Measurements from ENCODE around the gene RAPGEF5.

Gene RAPGEF5

DNA sequence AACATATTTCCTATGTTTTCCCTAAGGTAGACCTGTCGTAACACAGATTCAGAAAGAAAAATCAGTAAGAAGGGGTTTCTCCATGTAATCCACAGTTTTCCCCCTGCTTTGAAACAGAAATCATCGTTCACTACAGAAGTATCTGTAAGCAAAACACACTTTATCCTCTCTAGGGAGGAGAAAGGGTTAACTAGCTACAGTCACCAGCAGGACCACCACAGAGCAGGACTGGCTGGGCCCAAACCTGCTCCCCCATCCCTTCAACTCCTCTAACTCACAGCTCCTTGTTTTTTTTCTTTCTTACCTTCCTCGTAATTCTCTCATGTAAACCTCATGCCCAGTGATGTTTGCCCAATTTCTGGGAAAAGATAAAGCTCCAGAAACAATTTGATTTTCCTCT is 167.7 kb downstream of the RAPGEF5 start:
- no peak for DNase-seq (ENCODE audit: low read depth)

DNA sequence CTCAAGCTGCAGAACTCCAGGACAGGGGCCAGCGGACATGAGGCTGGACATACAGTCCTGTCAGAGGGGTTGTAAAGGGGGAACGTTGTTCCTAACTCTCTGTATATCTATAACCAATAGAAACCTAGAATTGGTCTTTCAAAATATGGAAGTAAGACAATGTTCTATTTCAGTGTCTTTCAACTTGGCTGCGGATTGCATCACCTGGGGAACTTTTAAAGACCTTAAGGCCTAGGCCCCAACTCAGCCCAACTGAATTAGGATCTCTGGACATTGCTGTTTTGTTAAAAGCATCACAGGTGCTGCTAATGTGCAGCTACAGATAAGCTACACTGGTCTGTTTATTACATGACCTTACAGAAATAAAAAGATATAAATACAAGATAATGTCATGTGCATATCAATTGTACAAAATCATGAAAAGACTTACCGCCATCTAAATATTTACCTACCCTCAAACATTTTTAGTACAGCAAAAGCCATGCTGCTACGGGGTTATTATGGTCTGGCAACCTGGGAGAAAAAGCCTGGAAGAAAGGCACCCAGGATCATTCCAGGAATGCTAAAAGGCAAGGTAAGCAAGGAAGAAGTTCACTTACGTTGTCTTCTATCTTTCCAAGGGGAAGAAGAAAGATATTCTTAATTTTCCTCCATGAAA is 169.1 kb downstream of the RAPGEF5 start:
- DNase-seq (ENCODE audit: low read depth) = no peak

DNA sequence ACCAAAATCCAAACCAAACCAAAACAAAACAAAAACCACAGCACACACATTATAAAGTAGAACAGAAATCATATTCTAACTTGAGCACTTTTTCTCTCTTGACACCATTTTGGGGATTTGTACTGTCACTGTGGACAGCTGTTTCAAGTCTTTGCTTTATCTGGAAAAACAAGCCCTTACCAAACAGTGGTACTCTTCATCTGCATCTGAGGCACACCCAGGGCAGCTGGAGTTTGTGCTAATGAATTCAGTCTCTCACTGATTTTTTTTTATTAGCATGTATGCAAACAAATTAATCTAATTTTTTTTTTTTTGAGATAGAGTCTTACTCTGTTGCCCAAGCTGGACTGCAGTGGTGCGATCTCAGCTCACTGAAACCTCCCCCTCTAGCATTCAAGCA is 171.4 kb downstream of the RAPGEF5 start:
- DNase-seq (ENCODE audit: low read depth) = no peak

DNA sequence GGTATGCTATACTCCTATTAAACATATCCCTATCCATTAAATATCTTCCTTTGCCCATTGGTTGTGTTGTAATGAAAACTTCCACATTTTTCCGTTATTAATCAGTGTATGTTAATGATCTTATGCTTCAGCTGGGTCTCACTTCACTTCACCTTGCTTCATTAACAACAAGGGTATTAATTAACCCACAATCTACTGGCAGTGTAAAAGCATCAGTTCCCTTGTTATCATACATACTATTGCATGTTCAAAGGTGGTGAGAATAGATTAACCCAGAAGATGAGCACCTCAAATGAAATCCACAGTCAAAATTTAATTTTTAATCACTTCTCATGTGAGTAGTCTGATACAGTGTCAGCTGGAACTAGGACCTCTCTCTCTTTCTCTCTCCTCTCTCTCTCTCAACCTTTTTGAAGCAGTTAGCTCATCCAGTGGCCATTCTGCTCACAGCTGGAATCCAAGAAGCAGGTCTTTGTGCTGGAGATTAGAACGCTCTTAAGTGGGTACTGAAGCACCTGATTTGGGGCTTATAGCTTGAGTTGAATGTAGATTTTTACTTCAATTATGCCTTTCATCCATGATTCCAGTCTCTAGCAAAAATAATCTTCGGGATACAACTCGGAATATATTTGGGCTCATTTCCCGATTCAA is 172.3 kb downstream of the RAPGEF5 start:
- DNase-seq (ENCODE audit: low read depth) = no peak

DNA sequence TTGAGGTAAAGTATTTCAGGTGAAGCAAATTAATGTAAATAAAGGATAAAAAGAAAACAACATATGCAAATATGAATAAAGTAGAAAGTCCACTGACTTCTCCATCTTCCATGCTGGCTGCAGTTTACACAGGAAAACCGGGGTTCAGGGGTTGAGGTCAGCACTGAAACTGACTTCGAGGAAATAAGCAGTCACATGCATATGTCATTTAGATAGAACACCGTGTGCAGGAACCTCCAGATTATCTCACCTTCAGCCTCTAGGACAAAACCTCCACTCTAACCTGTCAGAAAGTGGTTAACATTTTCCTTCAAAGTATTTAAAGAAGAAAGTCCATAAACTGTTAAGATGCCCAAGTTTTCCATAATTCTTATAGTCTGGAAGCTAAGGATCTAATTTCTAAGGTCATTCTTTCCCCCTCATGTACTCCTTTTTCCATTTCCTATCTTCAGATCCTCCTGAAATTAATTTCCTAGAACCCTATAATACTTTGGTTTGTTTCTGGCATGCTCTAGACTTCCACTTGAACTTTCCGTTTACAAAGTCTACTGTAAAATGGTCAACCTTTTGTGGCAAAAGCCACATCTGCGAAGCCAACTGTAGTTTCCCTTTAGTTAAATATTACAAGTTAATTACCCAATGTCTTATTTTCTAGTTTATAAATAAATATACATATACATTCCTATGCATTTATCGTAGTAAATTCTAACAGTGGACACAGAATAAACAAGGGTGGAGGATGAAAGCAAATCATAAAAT is 173.3 kb downstream of the RAPGEF5 start:
- DNase-seq (ENCODE audit: low read depth) = no peak

DNA sequence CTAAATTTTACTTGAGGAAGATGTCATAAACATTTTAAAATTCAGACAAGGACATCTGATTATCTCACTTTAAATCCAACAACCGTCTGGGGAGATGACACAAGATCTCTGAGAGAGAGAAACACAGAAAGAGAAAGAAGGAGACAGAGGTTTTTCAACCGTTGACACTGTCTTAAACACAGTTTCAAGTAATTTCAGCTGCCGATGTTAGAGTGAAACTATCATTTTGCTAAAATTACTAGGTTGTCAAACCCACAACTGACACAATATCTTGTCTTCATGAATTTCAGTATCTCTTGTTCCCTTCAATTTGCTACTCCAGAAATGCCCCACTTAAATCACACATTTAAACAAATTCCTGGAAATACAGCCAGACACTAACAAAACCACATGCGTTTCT is 174.8 kb downstream of the RAPGEF5 start:
- no peak for DNase-seq (ENCODE audit: low read depth)

GRCh38 chr7:22181663-22182062 is 175.3 kb downstream of the RAPGEF5 start:
- no peak for DNase-seq (ENCODE audit: low read depth)

GRCh38 chr7:22179442-22179879 is 177.5 kb downstream of the RAPGEF5 start:
- no peak for DNase-seq (ENCODE audit: low read depth)

- DNase-seq (ENCODE audit: low read depth) = no peak
These were observed 178.2 kb downstream of the RAPGEF5 start for GRCh38 chr7:22178735-22179134.

GRCh38 chr7:22176791-22177412 is 180.1 kb downstream of the RAPGEF5 start:
- DNase-seq (ENCODE audit: low read depth) = no peak

GRCh38 chr7:22174574-22174953 is 182.4 kb downstream of the RAPGEF5 start:
- no peak for DNase-seq (ENCODE audit: low read depth)

DNA sequence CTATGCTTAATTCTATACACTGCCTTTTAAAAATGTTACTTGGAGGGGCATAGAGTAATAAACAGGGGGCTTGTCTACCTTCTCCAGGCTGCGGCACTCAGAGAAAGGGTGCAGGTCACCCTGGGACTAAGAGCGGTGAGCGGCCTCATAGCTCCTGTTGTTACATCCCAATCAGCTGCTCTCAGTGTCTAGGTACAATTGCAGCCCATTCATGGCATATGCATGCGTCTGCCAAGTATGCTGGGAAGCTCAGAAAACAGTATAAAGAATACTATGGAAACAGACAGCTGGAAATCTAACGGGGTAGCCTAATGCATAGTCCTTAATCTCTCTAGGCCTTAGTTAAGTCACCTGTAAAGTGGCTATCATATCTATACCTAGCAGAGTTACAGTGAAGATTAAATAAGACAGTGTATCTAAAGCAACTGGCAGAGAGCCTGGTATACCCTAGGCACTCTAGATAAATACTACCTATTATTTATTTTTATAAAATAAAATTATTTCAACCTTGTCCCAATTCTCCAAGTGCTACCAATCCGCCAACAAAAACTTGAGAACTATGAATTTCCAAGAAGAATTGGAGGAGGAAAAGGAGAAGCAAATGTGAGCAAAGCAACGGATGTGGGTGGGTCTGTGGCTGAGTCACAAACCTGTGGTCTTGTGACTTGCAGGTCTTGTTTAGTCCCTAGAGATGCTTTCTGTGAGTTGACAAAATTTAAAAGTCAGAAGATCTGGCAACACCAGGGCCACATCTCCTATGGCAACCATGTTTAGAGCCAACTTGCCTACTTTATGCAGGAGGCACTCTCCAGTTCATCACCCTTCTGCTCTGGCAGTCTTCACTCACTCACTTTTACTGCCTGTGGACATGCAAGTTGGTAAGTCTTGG is 183.0 kb downstream of the RAPGEF5 start:
- no peak for DNase-seq (ENCODE audit: low read depth)

- DNase-seq (ENCODE audit: low read depth) = no peak
These were observed 188.8 kb downstream of the RAPGEF5 start for GRCh38 chr7:22168129-22168634.

GRCh38 chr7:22167482-22167881 is 189.5 kb downstream of the RAPGEF5 start:
- DNase-seq (ENCODE audit: low read depth) = no peak

GRCh38 chr7:22166928-22167327 is 190.0 kb downstream of the RAPGEF5 start:
- no peak for DNase-seq (ENCODE audit: low read depth)

- no peak for DNase-seq (ENCODE audit: low read depth)
These were observed 197.6 kb downstream of the RAPGEF5 start for GRCh38 chr7:22159341-22159740.

DNA sequence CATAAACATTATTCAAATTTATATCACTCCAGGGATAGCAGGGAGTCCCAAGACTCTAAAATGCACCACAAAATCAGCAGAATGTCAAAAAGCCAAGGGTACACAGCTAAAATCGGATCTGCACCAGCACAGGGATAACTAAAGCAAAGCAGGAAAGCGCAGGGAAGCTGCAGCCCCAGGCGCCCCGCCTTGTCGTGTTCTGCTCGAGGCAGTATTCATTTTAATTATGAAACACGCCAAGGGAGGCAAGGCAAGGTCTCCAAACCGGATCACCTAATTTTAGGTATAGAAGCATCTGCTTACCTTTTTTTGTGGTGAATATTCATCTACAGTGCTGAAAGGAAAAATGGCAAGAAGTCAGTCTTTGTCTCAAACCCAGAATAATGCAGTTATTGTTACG is 199.4 kb downstream of the RAPGEF5 start:
- no peak for DNase-seq (ENCODE audit: low read depth)

DNA sequence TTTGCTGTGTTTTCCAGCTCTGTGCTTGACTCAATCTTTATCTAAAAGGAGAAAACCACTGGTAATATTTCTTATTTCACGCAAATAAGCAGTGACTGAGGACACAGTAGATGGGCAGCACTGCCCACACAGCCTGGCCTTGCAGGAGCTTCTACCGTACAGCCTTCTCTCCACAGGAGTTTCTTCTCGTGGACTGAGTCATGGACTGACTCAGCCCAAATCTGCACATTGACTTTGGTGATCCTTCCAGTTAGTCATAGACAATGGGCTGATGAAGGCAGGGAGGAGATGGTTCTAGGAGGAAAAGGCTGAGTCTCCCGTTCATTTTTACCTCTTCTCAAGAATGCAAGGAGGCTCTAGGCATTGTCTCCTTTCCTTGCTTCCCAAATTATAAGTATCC is 200.7 kb downstream of the RAPGEF5 start:
- no peak for DNase-seq (ENCODE audit: low read depth)

DNA sequence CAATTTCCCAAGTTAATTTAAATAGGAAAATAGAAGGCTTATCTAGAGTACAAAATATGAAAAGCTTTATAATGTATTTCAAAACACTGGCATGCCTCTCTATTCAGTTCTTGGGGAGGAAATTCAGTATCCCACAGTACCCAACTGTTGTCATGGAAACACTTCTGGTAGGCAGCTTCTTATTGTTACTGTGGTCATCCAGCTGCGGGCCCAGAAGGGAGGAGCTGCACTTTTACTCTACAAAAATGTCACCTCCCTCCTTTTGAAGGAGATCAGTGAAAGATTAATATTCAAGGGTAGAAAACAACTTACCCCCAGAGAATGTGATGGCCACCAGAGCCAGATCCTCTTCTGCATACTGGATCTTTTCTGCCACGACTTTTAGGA is 202.8 kb downstream of the RAPGEF5 start:
- DNase-seq (ENCODE audit: low read depth) = no peak

DNA sequence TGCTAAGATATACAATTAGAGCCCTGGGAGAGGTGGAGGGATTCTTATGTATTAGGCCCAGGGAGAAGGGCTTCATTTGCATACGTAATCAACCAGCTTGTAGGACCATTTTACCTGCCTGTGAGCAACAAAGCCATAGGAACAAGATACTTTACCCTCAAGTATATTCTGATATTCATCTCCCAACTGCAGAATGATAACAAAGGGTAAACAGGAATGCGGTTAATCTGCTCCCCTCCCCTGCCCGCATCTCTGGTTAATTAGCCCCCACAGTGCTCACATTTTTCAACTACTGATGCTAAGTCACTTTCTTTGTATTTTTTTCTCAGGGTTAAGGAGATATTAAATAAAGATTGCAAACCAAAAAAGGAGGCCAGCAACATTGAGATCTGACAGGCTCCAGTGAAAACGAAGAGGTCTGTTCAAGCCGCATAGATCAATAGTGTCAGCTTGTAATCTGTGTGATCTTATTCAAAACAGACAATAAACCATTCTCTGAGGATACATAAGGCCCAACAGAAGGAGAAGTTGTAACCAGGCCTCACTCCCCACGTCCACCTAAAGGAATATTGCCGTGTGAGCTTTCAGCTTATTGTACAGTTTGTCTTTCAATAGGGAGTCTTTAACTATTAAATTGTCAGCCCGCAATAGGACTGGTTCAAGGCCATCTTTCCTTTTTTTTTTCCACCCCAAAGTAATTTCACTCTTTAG is 203.4 kb downstream of the RAPGEF5 start:
- no peak for DNase-seq (ENCODE audit: low read depth)

DNA sequence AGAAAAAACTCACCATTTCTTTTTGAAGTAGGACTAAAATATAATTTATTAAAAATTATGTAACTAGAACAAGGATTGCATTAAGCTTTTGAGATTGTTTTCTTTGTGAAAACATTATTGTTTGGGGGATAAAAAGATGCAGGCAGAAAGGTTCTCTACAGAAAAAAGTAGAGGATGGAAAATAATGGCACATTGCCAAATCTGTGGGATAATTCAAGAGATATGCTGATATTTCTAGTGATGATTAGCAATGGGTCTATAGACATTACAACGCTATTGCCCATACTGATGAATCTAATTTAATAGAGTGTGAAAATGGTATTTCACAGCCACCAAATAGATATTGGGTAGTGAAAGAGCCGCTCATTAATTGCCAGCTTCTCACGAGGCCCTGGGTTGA is 204.3 kb downstream of the RAPGEF5 start:
- DNase-seq (ENCODE audit: low read depth) = no peak

All from stimulated activated CD8-positive, alpha-beta memory T cell treated with anti-CD3 and anti-CD28 coated beads, Interleukin-15, amount 100 ng/mL, for 24 hours (primary cell).